ENCODE results near the gene ZNF763.

ZNF763 gene

GRCh38 chr19:11950312-11950711 lies 14.5 kb upstream of the ZNF763 start:
- Histone ChIP-seq H3K4me1 (ENCODE audit: insufficient read depth, insufficient read length) (no peaks in the 10 kb centered on the region), H3K4me3 (ENCODE audit: insufficient read length, low read depth) (no peak overlapping the region), H3K9ac (ENCODE audit: insufficient read length, low read depth) (no peak overlapping the region), H3K27me3 (ENCODE audit: insufficient read depth, insufficient read length) (no peaks in the 10 kb centered on the region), H3K9me3 (ENCODE audit: insufficient read depth, low read length) (peaks cover 80% of the 10 kb centered on the region), H3K36me3 (ENCODE audit: insufficient read depth, insufficient read length, low read length) (peaks cover 63% of the 10 kb centered on the region)
- no peak for DNase-seq (ENCODE audit: low read depth, low spot score)
- TF ChIP-seq YY1 (IDR thresholded peaks at IDR 0.05; ENCODE audit: insufficient read depth, insufficient read length): no peak
- no peak for TF ChIP-seq SUZ12 (IDR thresholded peaks at IDR 0.05; ENCODE audit: extremely low read depth, insufficient read depth, insufficient read length)
- no peak for TF ChIP-seq ZNF274 (IDR thresholded peaks at IDR 0.05; ENCODE audit: low read depth, low read length)

GRCh38 chr19:11963566-11964355 lies 1.1 kb upstream of the ZNF763 start:
- no peaks in the 10 kb centered on the region for H3K4me1 ChIP-seq (ENCODE audit: insufficient read depth, insufficient read length)
- H3K9ac ChIP-seq (ENCODE audit: insufficient read length, low read depth): peak overlapping the region; percentile 0
- peak overlapping the region; percentile 67 for H3K4me3 ChIP-seq (ENCODE audit: insufficient read length, low read depth)
- H3K36me3 ChIP-seq (ENCODE audit: insufficient read depth, insufficient read length, low read length): no peaks in the 10 kb centered on the region
- H3K27me3 ChIP-seq (ENCODE audit: insufficient read depth, insufficient read length): peaks cover 12% of the 10 kb centered on the region
- TF ChIP-seq YY1 (IDR thresholded peaks at IDR 0.05; ENCODE audit: insufficient read depth, insufficient read length) (no peak), ZNF274 (IDR thresholded peaks at IDR 0.05; ENCODE audit: low read depth, low read length) (no peak), SUZ12 (IDR thresholded peaks at IDR 0.05; ENCODE audit: extremely low read depth, insufficient read depth, insufficient read length) (no peak)
- H3K9me3 ChIP-seq (ENCODE audit: insufficient read depth, low read length): no peaks in the 10 kb centered on the region
- peak; percentile 71 for DNase-seq (ENCODE audit: low read depth, low spot score)

GRCh38 chr19:11964496-11964857 lies 363 bp upstream of the ZNF763 start:
- Histone ChIP-seq H3K9me3 (ENCODE audit: insufficient read depth, low read length) (no peaks in the 10 kb centered on the region), H3K36me3 (ENCODE audit: insufficient read depth, insufficient read length, low read length) (no peaks in the 10 kb centered on the region), H3K27me3 (ENCODE audit: insufficient read depth, insufficient read length) (peaks cover 12% of the 10 kb centered on the region), H3K4me3 (ENCODE audit: insufficient read length, low read depth) (peak overlapping the region; percentile 67), H3K4me1 (ENCODE audit: insufficient read depth, insufficient read length) (no peaks in the 10 kb centered on the region), H3K9ac (ENCODE audit: insufficient read length, low read depth) (no peak overlapping the region)
- DNase-seq (ENCODE audit: low read depth, low spot score): no peak
- TF ChIP-seq SUZ12 (IDR thresholded peaks at IDR 0.05; ENCODE audit: extremely low read depth, insufficient read depth, insufficient read length): no peak
- TF ChIP-seq YY1 (IDR thresholded peaks at IDR 0.05; ENCODE audit: insufficient read depth, insufficient read length): no peak
- TF ChIP-seq ZNF274 (IDR thresholded peaks at IDR 0.05; ENCODE audit: low read depth, low read length): no peak

- Histone ChIP-seq H3K4me3 (ENCODE audit: insufficient read length, low read depth) (no peak overlapping the region), H3K9me3 (ENCODE audit: insufficient read depth, low read length) (no peaks in the 10 kb centered on the region), H3K9ac (ENCODE audit: insufficient read length, low read depth) (no peak overlapping the region), H3K27me3 (ENCODE audit: insufficient read depth, insufficient read length) (peaks cover 12% of the 10 kb centered on the region), H3K4me1 (ENCODE audit: insufficient read depth, insufficient read length) (no peaks in the 10 kb centered on the region), H3K36me3 (ENCODE audit: insufficient read depth, insufficient read length, low read length) (no peaks in the 10 kb centered on the region)
- DNase-seq (ENCODE audit: low read depth, low spot score): no peak
- TF ChIP-seq SUZ12 (IDR thresholded peaks at IDR 0.05; ENCODE audit: extremely low read depth, insufficient read depth, insufficient read length) (no peak), ZNF274 (IDR thresholded peaks at IDR 0.05; ENCODE audit: low read depth, low read length) (no peak), YY1 (IDR thresholded peaks at IDR 0.05; ENCODE audit: insufficient read depth, insufficient read length) (no peak)
Measured at GRCh38 chr19:11970174-11970573, 5.3 kb downstream of the ZNF763 start.

- Histone ChIP-seq H3K9ac (ENCODE audit: insufficient read length, low read depth) (no peak overlapping the region), H3K9me3 (ENCODE audit: insufficient read depth, low read length) (no peaks in the 10 kb centered on the region; the same call in 1 of the 2 replicates), H3K4me1 (ENCODE audit: insufficient read depth, insufficient read length) (no peaks in the 10 kb centered on the region), H3K4me3 (ENCODE audit: insufficient read length, low read depth) (no peak overlapping the region), H3K27me3 (ENCODE audit: insufficient read depth, insufficient read length) (peaks cover 5% of the 10 kb centered on the region), H3K36me3 (ENCODE audit: insufficient read depth, insufficient read length, low read length) (no peaks in the 10 kb centered on the region)
- TF ChIP-seq SUZ12 (IDR thresholded peaks at IDR 0.05; ENCODE audit: extremely low read depth, insufficient read depth, insufficient read length): no peak
- TF ChIP-seq YY1 (IDR thresholded peaks at IDR 0.05; ENCODE audit: insufficient read depth, insufficient read length): no peak
- no peak for TF ChIP-seq ZNF274 (IDR thresholded peaks at IDR 0.05; ENCODE audit: low read depth, low read length)
- no peak for DNase-seq (ENCODE audit: low read depth, low spot score)
Measured at GRCh38 chr19:11971041-11971440, 6.2 kb downstream of the ZNF763 start.

GRCh38 chr19:11973019-11973810 lies 8.4 kb downstream of the ZNF763 start:
- DNase-seq (ENCODE audit: low read depth, low spot score): no peak
- TF ChIP-seq SUZ12 (IDR thresholded peaks at IDR 0.05; ENCODE audit: extremely low read depth, insufficient read depth, insufficient read length) (no peak), YY1 (IDR thresholded peaks at IDR 0.05; ENCODE audit: insufficient read depth, insufficient read length) (no peak), ZNF274 (IDR thresholded peaks at IDR 0.05; ENCODE audit: low read depth, low read length) (no peak)
- Histone ChIP-seq H3K9ac (ENCODE audit: insufficient read length, low read depth) (no peak overlapping the region), H3K9me3 (ENCODE audit: insufficient read depth, low read length) (peaks cover 15% of the 10 kb centered on the region), H3K4me3 (ENCODE audit: insufficient read length, low read depth) (no peak overlapping the region), H3K4me1 (ENCODE audit: insufficient read depth, insufficient read length) (no peaks in the 10 kb centered on the region), H3K36me3 (ENCODE audit: insufficient read depth, insufficient read length, low read length) (peaks cover 4% of the 10 kb centered on the region), H3K27me3 (ENCODE audit: insufficient read depth, insufficient read length) (no peaks in the 10 kb centered on the region)

- DNase-seq (ENCODE audit: low read depth, low spot score): no peak
- TF ChIP-seq ZNF274 (IDR thresholded peaks at IDR 0.05; ENCODE audit: low read depth, low read length) (peak; percentile 31; the same call in 1 of the 2 replicates), SUZ12 (IDR thresholded peaks at IDR 0.05; ENCODE audit: extremely low read depth, insufficient read depth, insufficient read length) (no peak), YY1 (IDR thresholded peaks at IDR 0.05; ENCODE audit: insufficient read depth, insufficient read length) (no peak)
- H3K36me3 ChIP-seq (ENCODE audit: insufficient read depth, insufficient read length, low read length): peaks cover 4% of the 10 kb centered on the region
- H3K27me3 ChIP-seq (ENCODE audit: insufficient read depth, insufficient read length): no peaks in the 10 kb centered on the region
- no peak overlapping the region for H3K4me3 ChIP-seq (ENCODE audit: insufficient read length, low read depth)
- no peaks in the 10 kb centered on the region for H3K4me1 ChIP-seq (ENCODE audit: insufficient read depth, insufficient read length)
- peaks cover 69% of the 10 kb centered on the region for H3K9me3 ChIP-seq (ENCODE audit: insufficient read depth, low read length)
- H3K9ac ChIP-seq (ENCODE audit: insufficient read length, low read depth): no peak overlapping the region
Measured at GRCh38 chr19:11978492-11979100, 13.8 kb downstream of the ZNF763 start.
